HepG2 (cell line): ENCODE results near the gene NTN4. TPM values are rescaled to one million over a fixed set of nuclear protein-coding genes. Genes with fewer than 3 reads are reported as not detected.

Source experiments
- ATAC-seq: fragments of 200-7000 bp; cut with Tn5 transposase; 3 replicates; pipeline ENCODE4 v1.9.1; 2020; ENCODE audit warnings: mild to moderate bottlenecking, moderate library complexity
- BruUV-seq: library from RNA; stranded (reverse); fragments of 400-500 nt; replicated peaks from 2 replicates; lab custom pipeline; 2021; lab: Mats Ljungman, UMichigan
- CTCF ChIA-PET: fragments of 300-600 bp; formaldehyde crosslinking; extraction: SDS; loops from one replicate; lab custom pipeline; 2021; ENCODE audit warnings: low total read pairs, inconsistent platforms, low intra/inter-chr PET ratio; lab: Yijun Ruan, JAX
- POLR2A ChIA-PET: fragments of 350-600 bp; sonication (Branson Sonifier 250); formaldehyde crosslinking; loops from one replicate; lab custom pipeline; 2020; ENCODE audit warnings: antibody characterized with exemption, inconsistent platforms; lab: Yijun Ruan, JAX
- DNase-seq: peaks from one replicate; pipeline ENCODE4 v3.0.0-alpha.2; 2015; ENCODE audit warnings: low spot score
- FAIRE-seq: peaks from 3 replicates; lab custom pipeline; 2011; peaks lifted over from hg19 to GRCh38; lab: Jason Lieb, UNC
- H2AFZ ChIP-seq: one replicate; pipeline ENCODE4 v1.6.1; 2011; ENCODE audit warnings: low read length, inconsistent platforms
- H3K27ac ChIP-seq: fragments of 300-600 bp; 3 replicates; pipeline ENCODE4 v1.8.0; 2011; ENCODE audit warnings: mixed run types, mild to moderate bottlenecking, mixed read lengths, low read length, inconsistent platforms; ENCODE audit not compliant: insufficient read depth; ENCODE audit errors: extremely low read length
- H3K27me3 ChIP-seq, 2 experiments: fragments of 200-600 bp in 1 of 2; 2 replicates in 1 of 2; 3 replicates in 1 of 2; pipeline versions ENCODE4 v1.6.0 to v1.8.0; 2011; ENCODE audit warnings: low read length in 2 of 2, mild to moderate bottlenecking in 2 of 2, moderate library complexity in 2 of 2, inconsistent platforms in 1 of 2; ENCODE audit not compliant: insufficient read depth in 2 of 2, control insufficient read depth in 1 of 2
- H3K36me3 ChIP-seq, 2 experiments: fragments of 200-600 bp in 1 of 2; replicated peaks in 1 of 2; 2 replicates in 1 of 2; 3 replicates in 1 of 2; pipeline versions ENCODE4 v1.5.1 to v1.8.0; 2011; ENCODE audit warnings: low read length in 2 of 2, inconsistent platforms in 1 of 2; ENCODE audit not compliant: insufficient read depth in 2 of 2, control insufficient read depth in 1 of 2
- H3K4me1 ChIP-seq: 2 replicates; pipeline ENCODE4 v1.5.1; 2012; ENCODE audit warnings: low read length, inconsistent platforms; ENCODE audit not compliant: insufficient read depth
- H3K4me2 ChIP-seq: 2 replicates; pipeline ENCODE4 v1.6.0; 2011; ENCODE audit warnings: low read depth, low read length, inconsistent platforms
- H3K4me3 ChIP-seq, 3 experiments: fragments of 200-600 bp in 1 of 3; sonication (generic), shearing (Covaris generic) in 1 of 3; replicated peaks in 1 of 3; 2 replicates each; pipeline ENCODE4 v1.5.1; 2011 to 2016; ENCODE audit warnings: low read length in 3 of 3, inconsistent platforms in 2 of 3, low read depth in 2 of 3, mild to moderate bottlenecking in 2 of 3, control low read depth in 1 of 3, mixed read lengths in 1 of 3; ENCODE audit not compliant: insufficient read depth in 1 of 3
- H3K79me2 ChIP-seq: one replicate; pipeline ENCODE4 v1.6.1; 2011; ENCODE audit warnings: low read length, inconsistent platforms; ENCODE audit not compliant: insufficient read depth
- H3K9ac ChIP-seq: 2 replicates; pipeline ENCODE4 v1.6.0; 2011; ENCODE audit warnings: mild to moderate bottlenecking, low read depth, low read length, inconsistent platforms; ENCODE audit not compliant: insufficient read depth
- H3K9me3 ChIP-seq: 2 replicates; pipeline ENCODE4 v1.5.1; 2012; ENCODE audit warnings: mild to moderate bottlenecking, low read length
- H4K20me1 ChIP-seq: 2 replicates; pipeline ENCODE4 v1.6.0; 2011; ENCODE audit warnings: inconsistent platforms, mild to moderate bottlenecking, low read length, moderate library complexity; ENCODE audit not compliant: insufficient read depth
- ELK4 ChIP-seq: sonication (generic); formaldehyde crosslinking; IDR thresholded peaks from 2 replicates; pipeline ENCODE4 v1.9.0; 2021; ENCODE audit warnings: missing genetic modification reagents, borderline replicate concordance
- FOXA1 ChIP-seq, 2 experiments: fragments of 450-650 bp in 1 of 2; sonication (generic) in 1 of 2; formaldehyde crosslinking in 1 of 2; IDR thresholded peaks; 2 replicates each; pipeline versions ENCODE4 v1.4.0 to v1.6.1; 2016 to 2020; ENCODE audit warnings: missing genetic modification reagents in 1 of 2
- KLF9 ChIP-seq: IDR thresholded peaks from 2 replicates; pipeline ENCODE4 v1.6.1; 2016; ENCODE audit warnings: low read depth
- SNAPC2 ChIP-seq: sonication (generic); formaldehyde crosslinking; IDR thresholded peaks from 2 replicates; pipeline ENCODE4 v1.8.1; 2022; ENCODE audit warnings: mild to moderate bottlenecking, missing genetic modification reagents
- TMF1 ChIP-seq: sonication (generic); formaldehyde crosslinking; IDR thresholded peaks from 2 replicates; pipeline ENCODE4 v1.8.1; 2022; ENCODE audit warnings: low read depth, missing genetic modification reagents
- ZBTB26 ChIP-seq: IDR thresholded peaks from 2 replicates; pipeline ENCODE4 v1.6.1; 2016; ENCODE audit warnings: missing compliant biosample characterization, missing genetic modification reagents, borderline replicate concordance
- ZNF263 ChIP-seq: sonication (generic); formaldehyde crosslinking; IDR thresholded peaks from 2 replicates; pipeline ENCODE4 v1.4.0; 2020; ENCODE audit warnings: missing genetic modification reagents
- ZNF549 ChIP-seq: sonication (generic); formaldehyde crosslinking; IDR thresholded peaks from 2 replicates; pipeline ENCODE4 v1.5.0; 2020; ENCODE audit warnings: missing genetic modification reagents
- ZNF770 ChIP-seq: sonication (generic); formaldehyde crosslinking; IDR thresholded peaks from 2 replicates; pipeline ENCODE4 v1.5.0; 2020; ENCODE audit warnings: mild to moderate bottlenecking, missing genetic modification reagents
- ZNF883 ChIP-seq: sonication (generic); formaldehyde crosslinking; IDR thresholded peaks from 2 replicates; pipeline ENCODE4 v1.5.1; 2020; ENCODE audit warnings: mild to moderate bottlenecking, missing genetic modification reagents; ENCODE audit errors: not compliant biosample characterization
- WGBS: methylation state at CpG from one replicate; pipeline ENCODE4 v1.1.6; 2017; ENCODE audit warnings: low lambda C conversion rate; 5-methylcytosine and 5-hydroxymethylcytosine counted together
- in situ Hi-C: cut with HindIII; loops from 2 replicates; pipeline ENCODE4 v1.10.0; 2017; ENCODE audit warnings: low pct_unique_long_range_greater_than_20kb; ENCODE audit not compliant: extremely low pct_ligation_motif_present
- intact Hi-C: fragments of 100-400 bp; cut with micrococcal nuclease; formaldehyde crosslinking; loops from one replicate; pipeline ENCODE4 v1.10.0; 2022; ENCODE audit not compliant: unreplicated experiment
- polyA plus RNA-seq, 8 experiments: library from polyadenylated mRNA; depleted of rRNA in 3 of 8; stranded (reverse) in 7 of 8; unstranded in 1 of 8; fragments of >200 nt; fragmentation: Illumina TruSeq in 4 of 8; extraction: Trizol in 4 of 8; gene quantifications; 2 replicates each; pipeline versions ENCODE4 v1.2.1 to v1.2.3, GENCODE V29; 2011 to 2016; ENCODE audit warnings: low read depth in 4 of 8, missing spikeins in 1 of 8, mixed read lengths in 1 of 8; ENCODE audit not compliant: insufficient read depth in 1 of 8
- total RNA-seq, 5 experiments: library from RNA; depleted of rRNA; stranded (reverse); fragments of >200 nt; fragmentation: Illumina TruSeq; extraction: Trizol; gene quantifications; 2 replicates each; pipeline ENCODE4 v1.2.3, GENCODE V29; 2016; ENCODE audit warnings: low read depth in 1 of 5
- TF ChIP-seq, protein P1 (sequence below): sonication (generic); formaldehyde crosslinking; IDR thresholded peaks from 2 replicates; pipeline ENCODE4 v1.4.0; 2020; ENCODE audit warnings: mild to moderate bottlenecking, missing genetic modification reagents
- TF ChIP-seq, protein P2 (sequence below): sonication (generic); formaldehyde crosslinking; IDR thresholded peaks from 2 replicates; pipeline ENCODE4 v1.4.0; 2020; ENCODE audit warnings: missing genetic modification reagents

NTN4 gene
- total and polyA plus RNA-seq, 2 of the 13 experiments (the other 11 are each of a cell fraction or from before 2014, with no cell fraction given) = 7.8 to 11.5 TPM

- CTCF ChIA-PET = no interaction called here
- Histone ChIP-seq H3K27ac (no peak overlapping the region), H3K9ac (no peak overlapping the region), H3K79me2 (no peaks in the 10 kb centered on the region), H3K4me3 (no peak overlapping the region), H3K27me3 (no peaks in the 10 kb centered on the region), H3K4me2 (no peak overlapping the region), H4K20me1 (no peaks in the 10 kb centered on the region), H3K4me1 (peaks cover 49% of the 10 kb centered on the region), H2AFZ (no peak overlapping the region), H3K36me3 (no peaks in the 10 kb centered on the region), H3K9me3 (no peaks in the 10 kb centered on the region)
- POLR2A ChIA-PET = no interaction called here
- FAIRE-seq (peak; percentile 18), ATAC-seq (no peak), DNase-seq (no peak)
- no TSS peak for BruUV-seq
- WGBS = 64% methylated on average over 4 of the region's 4 CpGs
- in situ Hi-C loops = no loop called here
- intact Hi-C loops = no loop called here
- TF ChIP-seq ZNF549 = no peak
- TF ChIP-seq ZNF883 (CRISPR knock-in tag) = no peak
- TF ChIP-seq KLF9 (CRISPR knock-in tag) = no peak
- TF ChIP-seq FOXA1 (IDR thresholded peaks at IDR 0.05) = no peak
- peak; percentile 28; the same call in 1 of the 2 replicates for TF ChIP-seq FOXA1 (CRISPR knock-in tag; IDR thresholded peaks at IDR 0.05)
- TF ChIP-seq ZBTB26 (CRISPR knock-in tag) = no peak
- TF ChIP-seq, protein P1, sequence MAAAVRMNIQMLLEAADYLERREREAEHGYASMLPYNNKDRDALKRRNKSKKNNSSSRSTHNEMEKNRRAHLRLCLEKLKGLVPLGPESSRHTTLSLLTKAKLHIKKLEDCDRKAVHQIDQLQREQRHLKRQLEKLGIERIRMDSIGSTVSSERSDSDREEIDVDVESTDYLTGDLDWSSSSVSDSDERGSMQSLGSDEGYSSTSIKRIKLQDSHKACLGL (CRISPR knock-in tag) = no peak
- TF ChIP-seq SNAPC2 (CRISPR knock-in tag) = no peak
- TF ChIP-seq ELK4 (CRISPR knock-in tag) = no peak
- TF ChIP-seq TMF1 (CRISPR knock-in tag) = no peak
- TF ChIP-seq ZNF263 (CRISPR knock-in tag) = peak; percentile 87
- no peak for TF ChIP-seq ZNF770 (CRISPR knock-in tag)
- TF ChIP-seq, protein P2, sequence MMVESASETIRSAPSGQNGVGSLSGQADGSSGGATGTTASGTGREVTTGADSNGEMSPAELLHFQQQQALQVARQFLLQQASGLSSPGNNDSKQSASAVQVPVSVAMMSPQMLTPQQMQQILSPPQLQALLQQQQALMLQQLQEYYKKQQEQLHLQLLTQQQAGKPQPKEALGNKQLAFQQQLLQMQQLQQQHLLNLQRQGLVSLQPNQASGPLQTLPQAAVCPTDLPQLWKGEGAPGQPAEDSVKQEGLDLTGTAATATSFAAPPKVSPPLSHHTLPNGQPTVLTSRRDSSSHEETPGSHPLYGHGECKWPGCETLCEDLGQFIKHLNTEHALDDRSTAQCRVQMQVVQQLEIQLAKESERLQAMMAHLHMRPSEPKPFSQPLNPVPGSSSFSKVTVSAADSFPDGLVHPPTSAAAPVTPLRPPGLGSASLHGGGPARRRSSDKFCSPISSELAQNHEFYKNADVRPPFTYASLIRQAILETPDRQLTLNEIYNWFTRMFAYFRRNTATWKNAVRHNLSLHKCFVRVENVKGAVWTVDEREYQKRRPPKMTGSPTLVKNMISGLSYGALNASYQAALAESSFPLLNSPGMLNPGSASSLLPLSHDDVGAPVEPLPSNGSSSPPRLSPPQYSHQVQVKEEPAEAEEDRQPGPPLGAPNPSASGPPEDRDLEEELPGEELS (CRISPR knock-in tag) = peak; percentile 27; the same call in 1 of the 2 replicates
These were observed 48.0 kb downstream of the NTN4 start for GRCh38 chr12:95742586-95742985.
